HepG2 (cell line): ENCODE measurements around the gene IP6K1. TPM values are rescaled to one million over a fixed set of nuclear protein-coding genes. Genes with fewer than 3 reads are reported as not detected.

Experiments
- CENPX ChIP-seq: sonication (generic); formaldehyde crosslinking; IDR thresholded peaks from 2 replicates; pipeline ENCODE4 v1.9.0; 2021; ENCODE audit warnings: mild to moderate bottlenecking, missing genetic modification reagents, moderate library complexity
- FOXA1 ChIP-seq, 2 experiments: fragments of 450-650 bp in 1 of 2; sonication (generic) in 1 of 2; formaldehyde crosslinking in 1 of 2; IDR thresholded peaks; 2 replicates each; pipeline versions ENCODE4 v1.4.0 to v1.6.1; 2016 to 2020; ENCODE audit warnings: missing genetic modification reagents in 1 of 2
- FOXK1 ChIP-seq: sonication (generic); formaldehyde crosslinking; IDR thresholded peaks from 2 replicates; pipeline ENCODE4 v1.4.0; 2020; ENCODE audit warnings: low read depth, missing genetic modification reagents, borderline replicate concordance
- GABPA ChIP-seq, 2 experiments: IDR thresholded peaks; 2 replicates each; pipeline ENCODE4 v1.6.1; 2011 to 2016; ENCODE audit warnings: low read depth in 2 of 2, low read length in 1 of 2, missing biosample characterization in 1 of 2, missing genetic modification characterization in 1 of 2
- GATAD1 ChIP-seq: IDR thresholded peaks from 2 replicates; pipeline ENCODE4 v1.6.1; 2016; ENCODE audit warnings: missing genetic modification reagents, missing compliant biosample characterization
- HNRNPL ChIP-seq: fragments of 200-400 bp; formaldehyde crosslinking; IDR thresholded peaks from 2 replicates; pipeline ENCODE4 v1.6.1; 2017; ENCODE audit warnings: mild to moderate bottlenecking, low read depth, low read length
- HNRNPLL ChIP-seq: fragments of 200-400 bp; formaldehyde crosslinking; IDR thresholded peaks from 2 replicates; pipeline ENCODE4 v1.6.1; 2017; ENCODE audit warnings: mild to moderate bottlenecking, low read depth, low read length; ENCODE audit not compliant: poor library complexity, severe bottlenecking
- HOXA3 ChIP-seq: sonication (generic); formaldehyde crosslinking; IDR thresholded peaks from 2 replicates; pipeline ENCODE4 v1.5.0; 2020; ENCODE audit warnings: missing genetic modification reagents
- KMT2B ChIP-seq: IDR thresholded peaks from 2 replicates; pipeline ENCODE4 v1.6.1; 2016; ENCODE audit warnings: missing genetic modification reagents, missing compliant biosample characterization
- MED1 ChIP-seq: sonication (generic); formaldehyde crosslinking; IDR thresholded peaks from 2 replicates; pipeline ENCODE4 v1.4.0; 2020; ENCODE audit warnings: missing genetic modification reagents
- MEIS2 ChIP-seq: sonication (generic); formaldehyde crosslinking; IDR thresholded peaks from 2 replicates; pipeline ENCODE4 v1.9.0; 2021; ENCODE audit warnings: mild to moderate bottlenecking, missing genetic modification reagents
- PHF21A ChIP-seq: sonication (generic); formaldehyde crosslinking; IDR thresholded peaks from 2 replicates; pipeline ENCODE4 v1.5.0; 2020; ENCODE audit warnings: mild to moderate bottlenecking, missing genetic modification reagents
- POLR2G ChIP-seq: fragments of 200-400 bp; formaldehyde crosslinking; IDR thresholded peaks from 2 replicates; pipeline ENCODE4 v1.6.1; 2018; ENCODE audit warnings: mild to moderate bottlenecking, low read depth, low read length, moderate library complexity
- RBFOX2 ChIP-seq: fragments of 200-400 bp; formaldehyde crosslinking; IDR thresholded peaks from 2 replicates; pipeline ENCODE4 v1.6.1; 2017; ENCODE audit warnings: low read depth, mild to moderate bottlenecking, low read length
- TAF1 ChIP-seq: sonication (generic); formaldehyde crosslinking; IDR thresholded peaks from 2 replicates; pipeline ENCODE4 v1.4.0; 2020; ENCODE audit warnings: missing genetic modification reagents
- THAP11 ChIP-seq: IDR thresholded peaks from 2 replicates; pipeline ENCODE4 v1.6.1; 2016; ENCODE audit warnings: missing biosample characterization, missing genetic modification reagents
- ZBTB46 ChIP-seq: sonication (generic); formaldehyde crosslinking; IDR thresholded peaks from 2 replicates; pipeline ENCODE4 v1.4.0; 2020; ENCODE audit warnings: mild to moderate bottlenecking, missing genetic modification reagents, borderline replicate concordance
- ZBTB7B ChIP-seq: sonication (generic); formaldehyde crosslinking; IDR thresholded peaks from 2 replicates; pipeline ENCODE4 v1.4.0; 2020; ENCODE audit warnings: missing genetic modification reagents
- ZNF12 ChIP-seq: sonication (generic); formaldehyde crosslinking; IDR thresholded peaks from 2 replicates; pipeline ENCODE4 v1.5.0; 2020; ENCODE audit warnings: missing genetic modification reagents
- ZNF296 ChIP-seq: sonication (generic); formaldehyde crosslinking; conservative IDR thresholded peaks from 2 replicates; pipeline ENCODE4 v1.5.0; 2020; ENCODE audit warnings: mild to moderate bottlenecking, missing genetic modification reagents
- ZNF543 ChIP-seq: sonication (generic); formaldehyde crosslinking; IDR thresholded peaks from 2 replicates; pipeline ENCODE4 v1.4.0; 2020; ENCODE audit warnings: mild to moderate bottlenecking, missing genetic modification reagents
- ZNF547 ChIP-seq: sonication (generic); formaldehyde crosslinking; IDR thresholded peaks from 2 replicates; pipeline ENCODE4 v1.5.1; 2020; ENCODE audit warnings: mild to moderate bottlenecking, missing genetic modification reagents
- ZNF572 ChIP-seq: sonication (generic); formaldehyde crosslinking; IDR thresholded peaks from 2 replicates; pipeline ENCODE4 v1.5.1; 2020; ENCODE audit warnings: mild to moderate bottlenecking, missing genetic modification reagents
- polyA plus RNA-seq, 8 experiments: library from polyadenylated mRNA; depleted of rRNA in 3 of 8; stranded (reverse) in 7 of 8; unstranded in 1 of 8; fragments of >200 nt; fragmentation: Illumina TruSeq in 4 of 8; extraction: Trizol in 4 of 8; gene quantifications; 2 replicates each; pipeline versions ENCODE4 v1.2.1 to v1.2.3, GENCODE V29; 2011 to 2016; ENCODE audit warnings: low read depth in 4 of 8, missing spikeins in 1 of 8, mixed read lengths in 1 of 8; ENCODE audit not compliant: insufficient read depth in 1 of 8
- total RNA-seq, 5 experiments: library from RNA; depleted of rRNA; stranded (reverse); fragments of >200 nt; fragmentation: Illumina TruSeq; extraction: Trizol; gene quantifications; 2 replicates each; pipeline ENCODE4 v1.2.3, GENCODE V29; 2016; ENCODE audit warnings: low read depth in 1 of 5
- TF ChIP-seq, protein P1 (sequence below): IDR thresholded peaks from 2 replicates; pipeline ENCODE4 v1.6.1; 2016; ENCODE audit warnings: missing genetic modification reagents, missing compliant biosample characterization
- TF ChIP-seq, protein P2 (sequence below): sonication (generic); formaldehyde crosslinking; IDR thresholded peaks from 2 replicates; pipeline ENCODE4 v1.4.0; 2020; ENCODE audit warnings: low read depth, mild to moderate bottlenecking, missing genetic modification reagents
- TF ChIP-seq, protein P3 (sequence below): sonication (generic); formaldehyde crosslinking; conservative IDR thresholded peaks from 2 replicates; pipeline ENCODE4 v1.8.0; 2022; ENCODE audit warnings: low read depth, missing genetic modification reagents

The IP6K1 gene
- total and polyA plus RNA-seq, 2 of the 13 experiments (the other 11 are each of a cell fraction or from before 2014, with no cell fraction given): 17.7 to 29.7 TPM

DNA sequence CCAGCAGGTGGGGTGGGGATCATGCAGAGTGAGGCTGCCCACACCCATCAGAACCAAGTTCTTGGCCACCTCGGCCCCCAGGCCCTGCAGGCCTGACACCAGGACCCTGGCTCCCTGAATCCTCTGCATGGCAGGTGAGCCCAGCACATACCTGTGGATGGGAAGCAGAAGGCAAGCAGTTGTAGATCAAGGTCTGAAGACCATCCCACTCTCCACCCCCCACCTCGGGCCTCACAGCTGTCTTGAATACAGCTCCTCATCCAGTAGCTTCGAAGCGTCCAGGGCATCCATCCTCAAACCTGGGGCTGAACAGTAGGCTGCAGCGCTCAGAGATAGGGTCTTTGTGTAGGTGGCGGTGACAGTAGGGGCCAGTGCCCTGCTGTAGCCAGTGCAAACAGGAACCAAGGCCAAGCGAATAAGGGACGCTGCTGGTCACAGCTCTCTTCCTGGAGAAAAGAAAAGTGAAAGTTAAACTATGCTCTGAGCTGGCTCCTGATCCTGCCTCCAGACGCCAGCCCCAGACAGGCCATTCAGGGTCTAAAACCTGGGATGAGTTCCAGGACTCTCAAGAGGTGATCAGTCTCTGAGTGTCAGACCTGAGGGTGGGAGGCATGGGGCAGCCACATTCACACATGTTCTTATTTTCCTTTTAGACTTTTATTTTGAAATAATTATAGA is 27.3 kb upstream of the IP6K1 start, which contains the start of gene UBA7 (continued):
- TF ChIP-seq, protein P1, sequence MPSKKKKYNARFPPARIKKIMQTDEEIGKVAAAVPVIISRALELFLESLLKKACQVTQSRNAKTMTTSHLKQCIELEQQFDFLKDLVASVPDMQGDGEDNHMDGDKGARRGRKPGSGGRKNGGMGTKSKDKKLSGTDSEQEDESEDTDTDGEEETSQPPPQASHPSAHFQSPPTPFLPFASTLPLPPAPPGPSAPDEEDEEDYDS (CRISPR knock-in tag): 0 out of 2 replicates have a peak, but pooled peaks have one; percentile 22
- TF ChIP-seq CENPX (CRISPR knock-in tag): no peak
- no peak for TF ChIP-seq ZNF572 (CRISPR knock-in tag)
- TF ChIP-seq GABPA (IDR thresholded peaks at IDR 0.05; ENCODE audit: low read depth, low read length): no peak
- peak; percentile 42 for TF ChIP-seq GABPA (CRISPR knock-in tag; IDR thresholded peaks at IDR 0.05; ENCODE audit: low read depth)
- TF ChIP-seq ZNF296 (CRISPR knock-in tag): peak; percentile 92
- peak; percentile 49; the same call in 1 of the 2 replicates for TF ChIP-seq HOXA3
- no peak for TF ChIP-seq FOXK1
- peak; percentile 43; the same call in 1 of the 2 replicates for TF ChIP-seq MEIS2
- TF ChIP-seq GATAD1 (CRISPR knock-in tag): peak; percentile 37; the same call in 1 of the 2 replicates
- TF ChIP-seq ZNF543 (CRISPR knock-in tag): no peak
- TF ChIP-seq KMT2B (CRISPR knock-in tag): peak; percentile 67; the same call in 1 of the 2 replicates
- 0 out of 2 replicates have a peak, but pooled peaks have one; percentile 22 for TF ChIP-seq TAF1 (CRISPR knock-in tag)
- TF ChIP-seq HNRNPL: no peak
- TF ChIP-seq ZBTB46: no peak
- TF ChIP-seq PHF21A (CRISPR knock-in tag): peak; percentile 17; the same call in 1 of the 2 replicates
- no peak for TF ChIP-seq ZNF12 (CRISPR knock-in tag)
- TF ChIP-seq ZNF547 (CRISPR knock-in tag): no peak
- TF ChIP-seq, protein P2, sequence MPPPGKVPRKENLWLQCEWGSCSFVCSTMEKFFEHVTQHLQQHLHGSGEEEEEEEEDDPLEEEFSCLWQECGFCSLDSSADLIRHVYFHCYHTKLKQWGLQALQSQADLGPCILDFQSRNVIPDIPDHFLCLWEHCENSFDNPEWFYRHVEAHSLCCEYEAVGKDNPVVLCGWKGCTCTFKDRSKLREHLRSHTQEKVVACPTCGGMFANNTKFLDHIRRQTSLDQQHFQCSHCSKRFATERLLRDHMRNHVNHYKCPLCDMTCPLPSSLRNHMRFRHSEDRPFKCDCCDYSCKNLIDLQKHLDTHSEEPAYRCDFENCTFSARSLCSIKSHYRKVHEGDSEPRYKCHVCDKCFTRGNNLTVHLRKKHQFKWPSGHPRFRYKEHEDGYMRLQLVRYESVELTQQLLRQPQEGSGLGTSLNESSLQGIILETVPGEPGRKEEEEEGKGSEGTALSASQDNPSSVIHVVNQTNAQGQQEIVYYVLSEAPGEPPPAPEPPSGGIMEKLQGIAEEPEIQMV (CRISPR knock-in tag): 0 out of 2 replicates have a peak, but pooled peaks have one; percentile 42
- peak; percentile 27; the same call in 1 of the 2 replicates for TF ChIP-seq THAP11 (CRISPR knock-in tag)
- TF ChIP-seq RBFOX2: no peak
- TF ChIP-seq HNRNPLL: no peak
- peak; percentile 72 for TF ChIP-seq POLR2G
- no peak for TF ChIP-seq FOXA1 (IDR thresholded peaks at IDR 0.05)
- TF ChIP-seq FOXA1 (CRISPR knock-in tag; IDR thresholded peaks at IDR 0.05): peak; percentile 56; the same call in 1 of the 2 replicates
- TF ChIP-seq ZBTB7B: peak; percentile 76; the same call in 1 of the 2 replicates
- TF ChIP-seq, protein P3, sequence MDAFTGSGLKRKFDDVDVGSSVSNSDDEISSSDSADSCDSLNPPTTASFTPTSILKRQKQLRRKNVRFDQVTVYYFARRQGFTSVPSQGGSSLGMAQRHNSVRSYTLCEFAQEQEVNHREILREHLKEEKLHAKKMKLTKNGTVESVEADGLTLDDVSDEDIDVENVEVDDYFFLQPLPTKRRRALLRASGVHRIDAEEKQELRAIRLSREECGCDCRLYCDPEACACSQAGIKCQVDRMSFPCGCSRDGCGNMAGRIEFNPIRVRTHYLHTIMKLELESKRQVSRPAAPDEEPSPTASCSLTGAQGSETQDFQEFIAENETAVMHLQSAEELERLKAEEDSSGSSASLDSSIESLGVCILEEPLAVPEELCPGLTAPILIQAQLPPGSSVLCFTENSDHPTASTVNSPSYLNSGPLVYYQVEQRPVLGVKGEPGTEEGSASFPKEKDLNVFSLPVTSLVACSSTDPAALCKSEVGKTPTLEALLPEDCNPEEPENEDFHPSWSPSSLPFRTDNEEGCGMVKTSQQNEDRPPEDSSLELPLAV (CRISPR knock-in tag): no peak
- TF ChIP-seq MED1 (CRISPR knock-in tag): peak; percentile 54
